ENCODE data around the gene ADSS1.

ADSS1 gene

GRCh38 chr14:104680806-104681688 is 43.0 kb upstream of the ADSS1 start:
- DNase-seq (ENCODE audit: insufficient read length, low spot score): no peak
- peak; percentile 51 for TF ChIP-seq SPI1 (IDR thresholded peaks at IDR 0.05; ENCODE audit: low read depth, low read length)
- no peak for TF ChIP-seq TAF1 (IDR thresholded peaks at IDR 0.05; ENCODE audit: low read depth, low read length)
- peak; percentile 94 for FAIRE-seq

GRCh38 chr14:104681689-104682074 is 42.3 kb upstream of the ADSS1 start:
- TF ChIP-seq POU2F2 (IDR thresholded peaks at IDR 0.05; ENCODE audit: low read depth, low read length): no peak
- TF ChIP-seq TAF1 (IDR thresholded peaks at IDR 0.05; ENCODE audit: low read depth, low read length): no peak
- TF ChIP-seq POLR2AphosphoS5 (IDR thresholded peaks at IDR 0.05; ENCODE audit: low read depth, low read length): no peak
- TF ChIP-seq POLR2A (IDR thresholded peaks at IDR 0.05; ENCODE audit: low read depth, low read length): no peak
- no peak for TF ChIP-seq PAX5 (IDR thresholded peaks at IDR 0.05; ENCODE audit: insufficient read depth, low read length, severe bottlenecking)
- no peak for TF ChIP-seq SPI1 (IDR thresholded peaks at IDR 0.05; ENCODE audit: low read depth, low read length)
- DNase-seq (ENCODE audit: insufficient read length, low spot score) (no peak), FAIRE-seq (no peak)

DNA sequence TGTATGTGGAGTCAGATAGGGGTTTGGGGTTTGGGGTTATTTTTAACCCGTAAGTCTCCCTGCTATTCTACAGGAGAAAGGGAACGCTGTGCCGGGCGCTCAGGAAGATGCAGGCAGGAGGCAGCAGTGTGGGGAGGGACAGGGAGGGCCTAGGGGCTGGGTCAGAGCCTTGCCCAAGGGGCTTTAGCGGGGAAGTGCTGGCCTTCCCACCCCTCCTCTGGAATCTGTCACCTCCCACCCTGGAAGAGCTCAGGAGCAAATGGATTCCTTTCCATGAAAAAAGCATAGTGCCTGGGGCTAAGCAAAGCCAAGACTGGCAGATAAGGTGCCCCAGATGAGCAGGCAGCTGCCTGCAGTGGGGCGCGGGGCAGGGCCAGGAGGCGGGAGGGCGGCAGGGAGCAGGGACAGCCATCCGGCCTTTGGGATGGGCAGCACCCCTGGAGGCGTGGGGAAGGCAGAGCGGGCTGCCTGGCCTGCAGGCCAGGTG is 41.9 kb upstream of the ADSS1 start:
- FAIRE-seq: no peak
- DNase-seq (ENCODE audit: insufficient read length, low spot score): no peak
- TF ChIP-seq PAX5 (IDR thresholded peaks at IDR 0.05; ENCODE audit: insufficient read depth, low read length, severe bottlenecking) (no peak), SPI1 (IDR thresholded peaks at IDR 0.05; ENCODE audit: low read depth, low read length) (no peak), POU2F2 (IDR thresholded peaks at IDR 0.05; ENCODE audit: low read depth, low read length) (no peak), POLR2A (IDR thresholded peaks at IDR 0.05; ENCODE audit: low read depth, low read length) (no peak), POLR2AphosphoS5 (IDR thresholded peaks at IDR 0.05; ENCODE audit: low read depth, low read length) (no peak), TAF1 (IDR thresholded peaks at IDR 0.05; ENCODE audit: low read depth, low read length) (no peak)

- TF ChIP-seq PAX5 (IDR thresholded peaks at IDR 0.05; ENCODE audit: insufficient read depth, low read length, severe bottlenecking) (no peak), TAF1 (IDR thresholded peaks at IDR 0.05; ENCODE audit: low read depth, low read length) (no peak), POLR2AphosphoS5 (IDR thresholded peaks at IDR 0.05; ENCODE audit: low read depth, low read length) (no peak), POLR2A (IDR thresholded peaks at IDR 0.05; ENCODE audit: low read depth, low read length) (no peak), POU2F2 (IDR thresholded peaks at IDR 0.05; ENCODE audit: low read depth, low read length) (no peak), SPI1 (IDR thresholded peaks at IDR 0.05; ENCODE audit: low read depth, low read length) (no peak)
- FAIRE-seq (no peak), DNase-seq (ENCODE audit: insufficient read length, low spot score) (no peak)
These were observed 40.2 kb upstream of the ADSS1 start for GRCh38 chr14:104683653-104684448.

DNA sequence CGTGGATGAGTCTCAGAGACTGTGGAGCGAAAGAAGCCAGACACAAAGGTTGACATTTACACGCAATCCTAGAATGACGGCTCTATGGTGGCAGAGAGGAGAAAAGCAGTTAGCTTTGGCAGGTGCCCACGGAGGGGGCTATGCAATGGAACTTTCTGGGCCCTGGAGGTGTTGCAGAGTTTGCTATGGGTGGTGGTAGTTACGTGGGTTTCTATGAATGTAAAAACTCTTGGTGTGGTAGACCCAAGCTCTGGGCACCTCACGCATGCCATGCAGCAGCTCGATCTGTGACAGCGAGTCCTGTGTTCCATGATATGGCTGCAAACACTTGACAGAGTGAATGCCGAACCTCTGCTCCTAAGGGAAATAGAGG is 39.6 kb upstream of the ADSS1 start:
- DNase-seq (ENCODE audit: insufficient read length, low spot score) (no peak), FAIRE-seq (no peak)
- TF ChIP-seq POU2F2 (IDR thresholded peaks at IDR 0.05; ENCODE audit: low read depth, low read length): no peak
- no peak for TF ChIP-seq TAF1 (IDR thresholded peaks at IDR 0.05; ENCODE audit: low read depth, low read length)
- TF ChIP-seq PAX5 (IDR thresholded peaks at IDR 0.05; ENCODE audit: insufficient read depth, low read length, severe bottlenecking): no peak
- TF ChIP-seq SPI1 (IDR thresholded peaks at IDR 0.05; ENCODE audit: low read depth, low read length): no peak
- no peak for TF ChIP-seq POLR2A (IDR thresholded peaks at IDR 0.05; ENCODE audit: low read depth, low read length)
- no peak for TF ChIP-seq POLR2AphosphoS5 (IDR thresholded peaks at IDR 0.05; ENCODE audit: low read depth, low read length)

- FAIRE-seq (peak; percentile 43), DNase-seq (ENCODE audit: insufficient read length, low spot score) (no peak)
- TF ChIP-seq TAF1 (IDR thresholded peaks at IDR 0.05; ENCODE audit: low read depth, low read length) (no peak), POU2F2 (IDR thresholded peaks at IDR 0.05; ENCODE audit: low read depth, low read length) (no peak), POLR2AphosphoS5 (IDR thresholded peaks at IDR 0.05; ENCODE audit: low read depth, low read length) (no peak)
These were observed 38.6 kb upstream of the ADSS1 start for GRCh38 chr14:104685216-104685997.

GRCh38 chr14:104685998-104686610 is 37.9 kb upstream of the ADSS1 start:
- FAIRE-seq: peak; percentile 9
- TF ChIP-seq TAF1 (IDR thresholded peaks at IDR 0.05; ENCODE audit: low read depth, low read length) (no peak), POLR2A (IDR thresholded peaks at IDR 0.05; ENCODE audit: low read depth, low read length) (no peak), SPI1 (IDR thresholded peaks at IDR 0.05; ENCODE audit: low read depth, low read length) (no peak), PAX5 (IDR thresholded peaks at IDR 0.05; ENCODE audit: insufficient read depth, low read length, severe bottlenecking) (no peak), POU2F2 (IDR thresholded peaks at IDR 0.05; ENCODE audit: low read depth, low read length) (no peak), POLR2AphosphoS5 (IDR thresholded peaks at IDR 0.05; ENCODE audit: low read depth, low read length) (no peak)
- DNase-seq (ENCODE audit: insufficient read length, low spot score): no peak

DNA sequence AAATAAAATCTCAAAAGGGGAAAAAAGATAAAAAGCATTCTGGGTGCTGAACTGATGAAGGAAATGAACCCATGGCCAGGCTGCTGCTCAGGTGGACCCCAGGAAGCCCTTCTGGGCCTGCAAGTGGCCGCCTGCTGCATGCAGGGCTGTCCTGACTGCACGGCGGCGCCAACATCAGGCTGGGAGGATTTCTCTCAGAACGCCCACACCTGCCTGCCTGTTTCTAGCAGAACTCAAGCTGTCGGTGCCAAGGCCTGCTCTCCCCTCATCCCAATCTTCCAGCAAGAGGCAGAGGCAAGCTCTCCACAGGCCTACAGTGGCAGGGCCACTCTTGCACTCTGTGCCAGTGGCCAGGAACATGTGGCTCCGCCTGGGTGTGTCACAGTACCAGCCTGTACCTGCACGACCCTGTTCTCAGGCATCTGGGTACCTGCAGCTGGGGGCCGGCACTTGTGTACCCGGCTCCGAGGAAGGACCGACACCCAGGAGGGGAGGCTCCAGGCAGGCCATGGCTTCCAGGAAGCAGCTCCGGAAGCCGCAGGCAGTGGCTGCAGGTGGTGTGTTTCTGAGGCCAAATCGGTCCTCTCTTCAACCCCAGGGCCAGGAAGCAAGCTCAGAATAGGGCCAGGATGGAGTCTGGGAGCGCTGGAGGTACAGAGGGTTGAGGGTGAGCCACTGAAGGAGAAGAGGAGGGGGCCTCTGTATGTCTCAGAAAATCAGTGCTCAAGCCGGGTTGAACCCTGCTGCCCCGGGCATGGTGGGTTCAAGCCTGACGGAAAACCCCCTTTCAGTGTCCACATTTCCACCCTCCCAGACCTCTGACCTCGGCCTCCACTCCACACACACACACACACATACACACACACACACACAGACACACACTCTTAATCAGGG is 37.2 kb upstream of the ADSS1 start:
- no peak for DNase-seq (ENCODE audit: insufficient read length, low spot score)
- FAIRE-seq: no peak
- TF ChIP-seq TAF1 (IDR thresholded peaks at IDR 0.05; ENCODE audit: low read depth, low read length) (no peak), POU2F2 (IDR thresholded peaks at IDR 0.05; ENCODE audit: low read depth, low read length) (no peak), POLR2A (IDR thresholded peaks at IDR 0.05; ENCODE audit: low read depth, low read length) (no peak), PAX5 (IDR thresholded peaks at IDR 0.05; ENCODE audit: insufficient read depth, low read length, severe bottlenecking) (no peak), POLR2AphosphoS5 (IDR thresholded peaks at IDR 0.05; ENCODE audit: low read depth, low read length) (no peak), SPI1 (IDR thresholded peaks at IDR 0.05; ENCODE audit: low read depth, low read length) (no peak)
